Stomach (tissue), 4 donors: Measurements from ENCODE around the gene EPYC.

Experiments
- EP300 ChIP-seq: sonication (generic); formaldehyde crosslinking; IDR thresholded peaks from one replicate; pipeline ENCODE4 v1.6.1; 2017; ENCODE audit warnings: antibody characterized with exemption
- POLR2AphosphoS5 ChIP-seq, 3 donors: sonication (generic); formaldehyde crosslinking; IDR thresholded peaks; one replicate each; pipeline ENCODE4 v1.6.1; 2016; ENCODE audit warnings: antibody characterized with exemption in 3 of 3
- TF ChIP-seq, protein P1 (sequence below), 7 experiments: fragments of 450-650 bp in 4 of 7; fragments of 200-600 bp in 3 of 7; sonication (generic) in 3 of 7; IDR thresholded peaks; one replicate each; pipeline ENCODE4 v1.5.1; 2016 to 2019; ENCODE audit warnings: antibody characterized with exemption in 7 of 7, control low read depth in 2 of 7, mild to moderate bottlenecking in 1 of 7

DNA sequence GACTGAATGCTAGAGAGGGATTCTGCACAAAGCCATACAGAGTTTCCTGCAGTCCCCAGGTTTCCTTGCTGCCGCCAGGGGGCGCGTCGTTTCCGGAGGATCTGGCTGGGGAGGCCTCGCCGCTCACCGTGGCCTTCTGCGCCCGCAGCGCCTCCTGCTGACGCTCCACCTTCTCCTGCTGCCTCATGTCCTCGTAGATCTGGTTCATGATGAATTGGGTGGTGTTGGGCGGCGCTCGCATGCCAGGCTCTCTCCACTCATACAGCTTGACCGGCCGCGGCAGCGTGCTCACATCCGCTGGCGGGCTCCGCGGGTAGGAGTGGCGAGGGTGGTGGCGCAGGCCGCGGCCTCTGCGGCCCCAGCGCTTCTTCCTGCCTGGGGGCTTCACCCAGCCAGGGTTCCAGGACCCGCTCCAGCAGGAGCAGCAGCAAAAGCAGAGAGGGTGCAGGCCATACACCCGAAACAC, 50.8 kb downstream of the EPYC start:
- TF ChIP-seq, protein P1, sequence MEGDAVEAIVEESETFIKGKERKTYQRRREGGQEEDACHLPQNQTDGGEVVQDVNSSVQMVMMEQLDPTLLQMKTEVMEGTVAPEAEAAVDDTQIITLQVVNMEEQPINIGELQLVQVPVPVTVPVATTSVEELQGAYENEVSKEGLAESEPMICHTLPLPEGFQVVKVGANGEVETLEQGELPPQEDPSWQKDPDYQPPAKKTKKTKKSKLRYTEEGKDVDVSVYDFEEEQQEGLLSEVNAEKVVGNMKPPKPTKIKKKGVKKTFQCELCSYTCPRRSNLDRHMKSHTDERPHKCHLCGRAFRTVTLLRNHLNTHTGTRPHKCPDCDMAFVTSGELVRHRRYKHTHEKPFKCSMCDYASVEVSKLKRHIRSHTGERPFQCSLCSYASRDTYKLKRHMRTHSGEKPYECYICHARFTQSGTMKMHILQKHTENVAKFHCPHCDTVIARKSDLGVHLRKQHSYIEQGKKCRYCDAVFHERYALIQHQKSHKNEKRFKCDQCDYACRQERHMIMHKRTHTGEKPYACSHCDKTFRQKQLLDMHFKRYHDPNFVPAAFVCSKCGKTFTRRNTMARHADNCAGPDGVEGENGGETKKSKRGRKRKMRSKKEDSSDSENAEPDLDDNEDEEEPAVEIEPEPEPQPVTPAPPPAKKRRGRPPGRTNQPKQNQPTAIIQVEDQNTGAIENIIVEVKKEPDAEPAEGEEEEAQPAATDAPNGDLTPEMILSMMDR (IDR thresholded peaks at IDR 0.05) = no peak
- TF ChIP-seq EP300 (no peak), POLR2AphosphoS5 (IDR thresholded peaks at IDR 0.05) (no peak)
